Stimulated activated CD4-positive, alpha-beta T cell treated with anti-CD3 and anti-CD28 coated beads, TNF-alpha, amount 100 ng/mL, for 1 hour (primary cell): ENCODE measurements around the gene CCR7.

Experiments used
- DNase-seq, 3 donors: peaks; one replicate each; pipeline ENCODE4 v3.0.0-alpha.2; 2020; ENCODE audit warnings: low read depth in 3 of 3, low spot score in 1 of 3

The CCR7 gene

DNA sequence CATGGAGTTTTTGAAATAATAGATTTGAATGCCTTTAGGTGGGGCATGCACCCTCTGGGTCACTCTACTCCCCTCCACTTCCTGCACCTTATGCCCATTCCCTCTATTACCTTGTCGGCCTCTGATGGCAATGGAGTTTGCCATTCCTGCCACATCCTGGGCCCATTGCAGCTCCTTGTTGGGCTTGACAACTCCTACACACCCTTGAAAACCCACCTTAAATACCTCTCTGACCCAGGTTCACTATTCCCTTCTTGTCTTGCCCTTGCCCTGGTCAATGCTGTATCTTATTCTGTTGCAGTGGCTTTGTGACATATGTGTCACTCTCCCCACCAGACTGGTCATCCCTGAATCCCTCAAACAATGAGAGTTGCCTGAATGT, 2.4 kb downstream of the CCR7 start:
- no peak for DNase-seq

DNA sequence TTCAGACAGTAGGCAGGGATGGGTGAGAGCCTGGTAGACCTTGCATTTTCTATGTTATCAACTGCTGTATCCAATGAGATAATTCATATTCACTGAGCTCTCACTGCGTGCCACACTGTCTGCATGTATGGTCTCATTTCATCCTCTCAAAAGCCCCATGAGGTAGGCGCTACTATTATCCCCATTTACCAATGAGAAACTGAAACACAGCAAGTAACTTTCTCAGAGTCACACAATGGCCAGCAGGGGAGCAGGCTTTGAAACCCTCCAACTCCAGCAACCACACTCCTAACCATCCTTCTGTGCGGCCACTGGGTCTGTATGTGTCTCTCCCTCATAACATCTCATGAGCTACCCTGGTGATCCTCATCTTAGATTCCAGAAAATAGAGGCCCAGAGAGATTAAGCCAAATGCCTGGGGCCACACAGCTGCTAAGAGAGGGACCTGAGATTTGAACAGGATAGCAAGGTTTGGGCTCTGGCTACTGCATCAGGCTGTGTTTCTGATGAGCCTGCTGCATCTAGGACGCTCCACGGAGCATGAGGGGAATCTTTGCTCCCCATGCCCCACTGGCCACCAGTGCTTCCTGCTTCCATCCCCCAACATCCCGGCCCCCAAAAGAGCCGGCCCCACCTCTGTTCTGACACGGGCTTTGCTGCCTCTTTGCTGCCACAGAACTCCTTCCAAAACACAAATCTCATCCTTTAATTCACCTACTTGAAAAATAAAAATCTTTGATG, 3.2 kb downstream of the CCR7 start:
- no peak for DNase-seq

DNA sequence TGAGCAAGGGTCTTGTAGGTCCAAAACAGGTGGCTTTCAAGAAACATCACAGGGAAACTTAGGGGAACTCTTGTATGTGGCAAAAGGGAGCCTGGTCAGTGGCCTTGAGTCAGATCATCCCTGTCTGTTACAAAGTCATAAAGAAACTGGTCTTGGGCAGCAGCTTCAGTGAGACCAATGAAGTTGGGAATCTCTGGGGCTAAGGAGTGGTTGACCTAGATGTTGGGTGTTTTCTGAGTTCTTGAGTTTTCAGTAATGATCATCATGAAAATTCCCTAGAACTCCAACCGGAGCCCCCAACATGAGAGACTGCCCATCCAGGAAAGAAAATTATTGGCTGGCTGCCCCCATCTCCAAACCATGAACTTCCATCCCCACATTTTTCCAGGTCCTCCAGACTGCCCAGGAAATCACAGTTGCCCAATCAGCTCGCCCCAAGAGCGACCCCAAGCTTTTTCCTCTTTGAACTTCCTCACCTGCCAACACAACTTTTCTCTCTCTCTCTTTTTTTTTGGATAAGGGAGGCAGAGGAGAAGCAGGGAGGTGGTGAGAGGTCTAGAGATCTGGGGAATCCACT, 3.9 kb downstream of the CCR7 start:
- no peak for DNase-seq

DNA sequence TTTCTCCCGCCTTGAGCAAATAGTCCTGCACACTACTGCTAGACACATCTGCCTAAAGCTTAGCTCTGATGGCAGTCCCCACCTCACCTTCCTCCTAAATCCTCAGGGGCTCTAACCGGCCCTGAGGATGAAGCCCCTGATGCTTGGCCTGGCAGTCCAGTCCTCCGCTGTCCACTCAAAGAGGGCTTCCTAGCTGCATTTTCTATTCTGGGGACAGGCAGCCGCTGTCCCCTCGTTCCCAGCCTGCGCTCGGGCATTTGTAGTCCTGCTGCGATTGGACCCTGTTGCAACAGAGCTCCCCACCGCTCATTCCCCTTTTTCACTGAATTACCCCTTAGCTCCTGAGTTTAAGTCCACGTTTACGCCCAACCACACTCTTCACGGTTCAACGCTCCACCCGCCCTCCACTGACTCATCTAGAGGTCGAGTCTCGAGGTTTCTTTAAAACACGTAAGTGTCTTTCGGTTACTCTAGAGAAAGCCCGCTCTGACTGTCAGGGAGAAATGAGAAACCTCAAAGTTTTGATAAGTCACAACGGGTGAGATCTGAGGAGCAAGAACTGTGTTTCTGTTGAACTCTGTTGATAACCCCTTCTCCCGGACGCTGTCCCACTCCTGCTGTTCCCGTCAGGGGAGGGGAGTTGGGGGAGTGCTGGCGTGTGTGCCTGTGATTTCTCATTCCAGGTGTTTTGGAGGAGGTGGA, 4.5 kb downstream of the CCR7 start:
- no peak for DNase-seq

DNA sequence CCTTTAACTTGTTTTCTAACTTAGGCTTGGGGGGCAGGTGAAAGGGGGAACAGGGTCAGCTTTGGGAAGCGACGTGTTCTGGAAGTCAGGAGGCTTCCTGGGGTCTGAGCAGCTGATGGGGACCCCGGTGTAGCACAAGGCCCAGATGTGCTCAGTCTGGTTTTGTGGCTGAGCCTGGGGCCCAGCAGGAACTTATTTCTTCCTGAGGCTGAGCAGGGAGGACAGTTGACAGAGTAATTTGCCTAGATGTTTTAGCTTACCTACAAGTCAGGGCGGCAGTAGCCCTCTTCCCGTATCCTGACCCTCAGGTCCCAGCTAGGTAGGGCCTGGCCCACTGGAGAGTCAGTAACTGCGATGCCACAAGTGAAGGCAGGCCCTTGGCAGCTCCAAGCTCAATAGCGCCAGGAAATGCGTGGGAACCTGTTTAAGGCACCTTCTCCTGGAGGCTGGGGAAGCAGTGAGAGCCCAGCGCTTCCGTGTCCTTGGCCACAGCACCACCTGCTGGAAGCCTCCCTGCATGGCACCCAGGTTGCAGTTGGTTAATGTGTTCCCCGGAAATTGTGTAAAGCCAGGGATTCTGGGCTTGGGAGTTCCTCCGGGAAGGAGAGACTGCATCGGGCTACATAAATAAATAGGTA, 5.2 kb downstream of the CCR7 start:
- peak in 2 of 3 donors; percentile 58 to 74 for DNase-seq

DNA sequence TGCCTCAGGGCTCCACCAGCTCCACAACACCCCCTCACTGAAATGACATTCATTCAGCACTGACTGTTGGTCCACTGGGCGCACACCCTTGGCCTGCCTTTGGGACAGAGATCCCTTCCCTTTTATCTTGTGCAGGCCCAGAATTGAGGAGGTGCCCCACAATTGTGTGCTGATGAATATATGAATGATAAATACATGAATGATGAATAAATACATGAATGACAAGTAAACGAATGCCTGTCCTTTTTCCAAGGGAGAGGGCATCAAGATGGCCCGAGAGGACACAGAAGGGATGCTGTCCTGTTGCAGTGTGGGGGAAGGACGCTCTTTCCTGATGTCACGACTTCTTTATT, 5.7 kb downstream of the CCR7 start:
- no peak for DNase-seq

DNA sequence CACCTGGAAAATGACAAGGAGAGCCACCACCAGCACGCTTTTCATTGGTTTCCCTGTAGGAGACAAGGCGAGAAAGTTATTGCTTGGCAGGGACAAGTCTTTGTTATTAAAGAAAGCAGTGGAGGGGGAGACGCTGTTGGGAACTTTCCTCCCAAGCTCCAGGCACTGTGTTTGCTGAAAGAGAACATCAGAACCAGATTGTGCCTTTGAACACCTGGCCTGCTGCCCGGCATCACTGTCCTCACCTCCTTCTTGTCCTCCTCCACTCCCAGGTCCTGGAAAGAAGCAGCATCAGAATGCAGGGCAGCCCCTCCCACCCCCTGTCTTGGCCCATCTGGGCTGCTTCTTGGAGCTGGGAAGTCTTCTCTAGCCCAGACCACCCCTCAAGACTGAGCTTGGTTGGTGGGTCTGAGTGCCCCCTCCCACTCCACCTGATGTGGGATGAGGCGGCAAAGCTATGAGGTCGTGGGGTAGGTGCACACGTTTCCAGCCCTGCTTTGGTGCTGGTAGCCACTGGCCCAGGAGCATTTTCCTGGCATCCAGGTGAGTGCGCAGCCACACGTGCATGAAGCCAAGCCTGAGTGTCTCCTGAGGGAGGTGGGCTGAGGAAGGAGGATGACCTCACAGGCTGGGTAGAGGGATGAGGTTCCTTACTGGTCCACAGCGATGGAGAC, 6.2 kb downstream of the CCR7 start:
- no peak for DNase-seq

DNA sequence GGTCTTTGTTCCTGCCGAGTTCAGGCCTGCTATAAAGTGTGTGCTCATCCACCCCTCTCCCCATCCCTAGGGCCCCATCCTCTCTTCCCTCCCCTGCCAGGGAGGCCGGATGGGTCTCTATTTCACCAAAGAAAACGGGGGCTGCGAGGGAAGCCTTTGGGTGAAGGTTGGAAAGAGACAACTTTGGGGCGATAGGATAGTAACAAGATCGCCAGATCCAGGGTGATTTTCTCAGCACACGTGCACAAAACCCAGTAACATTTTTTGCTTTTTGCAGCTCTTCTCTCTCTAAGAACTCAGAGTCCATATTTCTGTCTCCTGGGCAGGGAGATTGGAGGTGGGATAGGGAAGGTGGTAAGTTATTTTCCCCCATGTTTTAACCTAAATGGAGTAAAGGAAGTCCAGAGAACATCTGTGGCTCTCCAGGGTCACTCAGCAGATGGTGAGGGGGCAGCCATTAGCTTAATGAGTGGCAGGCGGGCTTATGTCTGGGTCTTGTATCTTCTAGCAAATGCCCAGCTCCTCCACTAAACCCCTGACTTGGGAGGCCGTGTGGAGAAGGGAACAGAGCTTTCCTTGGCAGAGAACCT, 6.9 kb downstream of the CCR7 start:
- DNase-seq: no peak

DNA sequence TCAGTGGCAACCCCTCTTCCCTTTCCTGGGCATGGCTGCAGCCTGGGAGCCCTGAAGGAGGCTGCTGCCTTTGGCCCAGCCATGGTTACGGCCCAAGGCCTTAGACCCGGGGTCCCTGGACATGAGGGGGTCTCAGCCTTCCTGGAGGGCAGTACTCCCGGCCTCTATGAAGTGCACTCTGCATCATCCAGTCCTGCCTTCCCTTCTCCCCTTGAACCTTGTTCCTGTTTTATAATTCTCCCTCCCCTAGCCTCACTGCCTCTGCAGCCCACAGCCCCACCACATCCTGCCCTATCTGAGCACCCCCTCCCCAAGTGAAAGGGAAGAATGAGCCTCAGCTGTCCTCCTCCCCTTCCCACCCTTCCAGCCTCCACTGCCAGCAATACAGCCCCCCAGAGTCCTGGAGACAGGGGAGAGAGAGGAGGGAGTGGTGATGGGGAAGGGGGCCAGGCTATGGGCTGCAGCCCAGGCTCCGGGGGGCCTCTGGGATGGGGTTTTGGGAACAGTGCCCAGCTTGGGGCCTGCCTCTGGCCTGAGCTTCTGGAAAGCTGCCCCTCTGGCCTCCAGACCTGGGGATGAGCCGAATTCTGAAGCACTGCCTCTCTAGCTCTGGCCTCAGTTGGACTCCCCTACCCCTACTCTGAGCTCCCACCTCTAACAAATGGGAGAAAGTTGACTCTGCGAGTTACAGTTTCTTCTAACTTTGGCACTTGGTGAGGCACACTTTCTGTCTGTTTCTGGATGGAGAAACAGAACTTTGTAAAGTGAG, 7.6 kb downstream of the CCR7 start:
- DNase-seq: no peak

DNA sequence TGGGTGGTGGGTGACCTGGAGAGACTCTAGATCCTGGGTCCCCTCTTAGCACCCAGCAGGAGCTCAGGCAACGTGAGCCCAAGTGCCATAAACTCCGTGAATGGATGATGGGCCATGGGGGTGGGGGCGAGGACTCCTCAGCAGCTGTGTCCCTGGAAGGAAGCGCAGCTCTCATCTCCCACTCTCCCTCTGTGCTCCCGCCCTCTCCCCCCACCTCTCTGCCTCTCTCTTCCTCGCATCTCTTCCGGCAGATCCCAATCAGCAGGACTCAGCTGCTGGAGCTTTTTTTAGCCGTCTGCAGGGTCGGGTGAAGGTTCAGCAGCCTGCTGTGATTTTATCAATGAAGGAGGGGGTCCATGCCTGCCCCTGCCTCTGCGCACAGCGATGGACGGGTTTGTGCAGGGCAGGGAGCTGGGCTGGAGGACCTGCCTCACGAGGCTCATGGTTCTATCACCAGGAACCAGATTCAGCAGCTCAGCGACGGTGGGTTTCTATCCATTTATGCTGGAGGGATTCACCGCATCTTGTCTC, 8.3 kb downstream of the CCR7 start:
- no peak for DNase-seq

- DNase-seq: no peak
Measured at GRCh38 chr17:40556198-40556661, 9.0 kb downstream of the CCR7 start.

- DNase-seq: no peak
Measured at GRCh38 chr17:40555296-40556190, 9.7 kb downstream of the CCR7 start.

GRCh38 chr17:40554646-40555295, 10.5 kb downstream of the CCR7 start:
- DNase-seq: no peak

- DNase-seq: no peak
Measured at GRCh38 chr17:40553694-40554534, 11.4 kb downstream of the CCR7 start.

GRCh38 chr17:40552806-40553693, 12.2 kb downstream of the CCR7 start:
- no peak for DNase-seq

- no peak for DNase-seq
Measured at GRCh38 chr17:40551879-40552768, 13.1 kb downstream of the CCR7 start.
